HepG2 (cell line): ENCODE results near the gene C22orf39. TPM values are rescaled to one million over a fixed set of nuclear protein-coding genes. Genes with fewer than 3 reads are reported as not detected.

Experiments used
- ATAC-seq: fragments of 200-7000 bp; cut with Tn5 transposase; 3 replicates; pipeline ENCODE4 v1.9.1; 2020; ENCODE audit warnings: mild to moderate bottlenecking, moderate library complexity
- BruUV-seq: library from RNA; stranded (reverse); fragments of 400-500 nt; replicated peaks from 2 replicates; lab custom pipeline; 2021; lab: Mats Ljungman, UMichigan
- CTCF ChIA-PET: fragments of 300-600 bp; formaldehyde crosslinking; extraction: SDS; loops from one replicate; lab custom pipeline; 2021; ENCODE audit warnings: low total read pairs, inconsistent platforms, low intra/inter-chr PET ratio; lab: Yijun Ruan, JAX
- POLR2A ChIA-PET: fragments of 350-600 bp; sonication (Branson Sonifier 250); formaldehyde crosslinking; loops from one replicate; lab custom pipeline; 2020; ENCODE audit warnings: antibody characterized with exemption, inconsistent platforms; lab: Yijun Ruan, JAX
- DNase-seq: peaks from one replicate; pipeline ENCODE4 v3.0.0-alpha.2; 2015; ENCODE audit warnings: low spot score
- FAIRE-seq: peaks from 3 replicates; lab custom pipeline; 2011; peaks lifted over from hg19 to GRCh38; lab: Jason Lieb, UNC
- H2AFZ ChIP-seq: one replicate; pipeline ENCODE4 v1.6.1; 2011; ENCODE audit warnings: low read length, inconsistent platforms
- H3K27ac ChIP-seq: fragments of 300-600 bp; 3 replicates; pipeline ENCODE4 v1.8.0; 2011; ENCODE audit warnings: mixed run types, mild to moderate bottlenecking, mixed read lengths, low read length, inconsistent platforms; ENCODE audit not compliant: insufficient read depth; ENCODE audit errors: extremely low read length
- H3K27me3 ChIP-seq, 2 experiments: fragments of 200-600 bp in 1 of 2; 2 replicates in 1 of 2; 3 replicates in 1 of 2; pipeline versions ENCODE4 v1.6.0 to v1.8.0; 2011; ENCODE audit warnings: low read length in 2 of 2, mild to moderate bottlenecking in 2 of 2, moderate library complexity in 2 of 2, inconsistent platforms in 1 of 2; ENCODE audit not compliant: insufficient read depth in 2 of 2, control insufficient read depth in 1 of 2
- H3K36me3 ChIP-seq, 2 experiments: fragments of 200-600 bp in 1 of 2; replicated peaks in 1 of 2; 2 replicates in 1 of 2; 3 replicates in 1 of 2; pipeline versions ENCODE4 v1.5.1 to v1.8.0; 2011; ENCODE audit warnings: low read length in 2 of 2, inconsistent platforms in 1 of 2; ENCODE audit not compliant: insufficient read depth in 2 of 2, control insufficient read depth in 1 of 2
- H3K4me1 ChIP-seq: 2 replicates; pipeline ENCODE4 v1.5.1; 2012; ENCODE audit warnings: low read length, inconsistent platforms; ENCODE audit not compliant: insufficient read depth
- H3K4me2 ChIP-seq: 2 replicates; pipeline ENCODE4 v1.6.0; 2011; ENCODE audit warnings: low read depth, low read length, inconsistent platforms
- H3K4me3 ChIP-seq, 3 experiments: fragments of 200-600 bp in 1 of 3; sonication (generic), shearing (Covaris generic) in 1 of 3; replicated peaks in 1 of 3; 2 replicates each; pipeline ENCODE4 v1.5.1; 2011 to 2016; ENCODE audit warnings: low read length in 3 of 3, inconsistent platforms in 2 of 3, low read depth in 2 of 3, mild to moderate bottlenecking in 2 of 3, control low read depth in 1 of 3, mixed read lengths in 1 of 3; ENCODE audit not compliant: insufficient read depth in 1 of 3
- H3K79me2 ChIP-seq: one replicate; pipeline ENCODE4 v1.6.1; 2011; ENCODE audit warnings: low read length, inconsistent platforms; ENCODE audit not compliant: insufficient read depth
- H3K9ac ChIP-seq: 2 replicates; pipeline ENCODE4 v1.6.0; 2011; ENCODE audit warnings: mild to moderate bottlenecking, low read depth, low read length, inconsistent platforms; ENCODE audit not compliant: insufficient read depth
- H3K9me3 ChIP-seq: 2 replicates; pipeline ENCODE4 v1.5.1; 2012; ENCODE audit warnings: mild to moderate bottlenecking, low read length
- H4K20me1 ChIP-seq: 2 replicates; pipeline ENCODE4 v1.6.0; 2011; ENCODE audit warnings: inconsistent platforms, mild to moderate bottlenecking, low read length, moderate library complexity; ENCODE audit not compliant: insufficient read depth
- ATF7-NPFF ChIP-seq: sonication (generic); formaldehyde crosslinking; IDR thresholded peaks from 2 replicates; pipeline ENCODE4 v1.8.1; 2023; ENCODE audit warnings: mild to moderate bottlenecking, low read depth, missing genetic modification reagents, moderate library complexity
- ELF3 ChIP-seq: IDR thresholded peaks from 2 replicates; pipeline ENCODE4 v1.6.1; 2016; ENCODE audit warnings: missing genetic modification reagents, missing compliant biosample characterization
- ETV5 ChIP-seq: IDR thresholded peaks from 2 replicates; pipeline ENCODE4 v1.6.1; 2018; ENCODE audit warnings: missing biosample characterization, missing genetic modification reagents, inconsistent platforms, borderline replicate concordance
- JDP2 ChIP-seq: sonication (generic); formaldehyde crosslinking; IDR thresholded peaks from 2 replicates; pipeline ENCODE4 v1.8.1; 2022; ENCODE audit warnings: missing genetic modification reagents, borderline replicate concordance
- MAFK ChIP-seq, 2 experiments: IDR thresholded peaks in 1 of 2; conservative IDR thresholded peaks in 1 of 2; 2 replicates each; pipeline ENCODE4 v1.6.1; 2011; ENCODE audit warnings: improper control_type of control experiment in 2 of 2, low read length in 2 of 2
- SNAPC2 ChIP-seq: sonication (generic); formaldehyde crosslinking; IDR thresholded peaks from 2 replicates; pipeline ENCODE4 v1.8.1; 2022; ENCODE audit warnings: mild to moderate bottlenecking, missing genetic modification reagents
- ZBTB20 ChIP-seq: sonication (generic); formaldehyde crosslinking; IDR thresholded peaks from 2 replicates; pipeline ENCODE4 v1.8.1; 2023; ENCODE audit warnings: missing genetic modification reagents, low read depth, mild to moderate bottlenecking, borderline replicate concordance
- ZNF225 ChIP-seq: sonication (generic); formaldehyde crosslinking; IDR thresholded peaks from 2 replicates; pipeline ENCODE4 v1.4.0; 2020; ENCODE audit warnings: mild to moderate bottlenecking, missing genetic modification reagents
- ZNF652 ChIP-seq: IDR thresholded peaks from 2 replicates; pipeline ENCODE4 v1.6.1; 2016; ENCODE audit warnings: low read depth, borderline replicate concordance
- ZNF703 ChIP-seq: sonication (generic); formaldehyde crosslinking; IDR thresholded peaks from 2 replicates; pipeline ENCODE4 v1.5.1; 2020; ENCODE audit warnings: missing genetic modification reagents, mild to moderate bottlenecking, moderate library complexity, borderline replicate concordance
- WGBS: methylation state at CpG from one replicate; pipeline ENCODE4 v1.1.6; 2017; ENCODE audit warnings: low lambda C conversion rate; 5-methylcytosine and 5-hydroxymethylcytosine counted together
- in situ Hi-C: cut with HindIII; loops from 2 replicates; pipeline ENCODE4 v1.10.0; 2017; ENCODE audit warnings: low pct_unique_long_range_greater_than_20kb; ENCODE audit not compliant: extremely low pct_ligation_motif_present
- intact Hi-C: fragments of 100-400 bp; cut with micrococcal nuclease; formaldehyde crosslinking; loops from one replicate; pipeline ENCODE4 v1.10.0; 2022; ENCODE audit not compliant: unreplicated experiment
- polyA plus RNA-seq, 8 experiments: library from polyadenylated mRNA; depleted of rRNA in 3 of 8; stranded (reverse) in 7 of 8; unstranded in 1 of 8; fragments of >200 nt; fragmentation: Illumina TruSeq in 4 of 8; extraction: Trizol in 4 of 8; gene quantifications; 2 replicates each; pipeline versions ENCODE4 v1.2.1 to v1.2.3, GENCODE V29; 2011 to 2016; ENCODE audit warnings: low read depth in 4 of 8, missing spikeins in 1 of 8, mixed read lengths in 1 of 8; ENCODE audit not compliant: insufficient read depth in 1 of 8
- total RNA-seq, 5 experiments: library from RNA; depleted of rRNA; stranded (reverse); fragments of >200 nt; fragmentation: Illumina TruSeq; extraction: Trizol; gene quantifications; 2 replicates each; pipeline ENCODE4 v1.2.3, GENCODE V29; 2016; ENCODE audit warnings: low read depth in 1 of 5
- TF ChIP-seq, protein P1 (sequence below): sonication (generic); formaldehyde crosslinking; conservative IDR thresholded peaks from 2 replicates; pipeline ENCODE4 v1.8.1; 2023; ENCODE audit warnings: missing genetic modification reagents
- TF ChIP-seq, protein P2 (sequence below): sonication (generic); formaldehyde crosslinking; IDR thresholded peaks from 2 replicates; pipeline ENCODE4 v1.4.0; 2020; ENCODE audit warnings: missing genetic modification reagents
- TF ChIP-seq, protein P3 (sequence below): sonication (generic); formaldehyde crosslinking; IDR thresholded peaks from 2 replicates; pipeline ENCODE4 v1.8.1; 2022; ENCODE audit warnings: mild to moderate bottlenecking, missing genetic modification reagents

C22orf39 gene
- total and polyA plus RNA-seq, 2 of the 13 experiments (the other 11 are each of a cell fraction or from before 2014, with no cell fraction given): 23.4 to 26.4 TPM

GRCh38 chr22:19480789-19481188 lies 33.3 kb upstream of the C22orf39 start:
- H3K4me2 ChIP-seq: peak overlapping the region; percentile 80
- WGBS: 25% methylated on average over 10 of the region's 10 CpGs
- H3K9me3 ChIP-seq: no peaks in the 10 kb centered on the region
- BruUV-seq: TSS peak; percentile 67
- peak overlapping the region; percentile 97 for H3K9ac ChIP-seq
- no peak overlapping the region for H2AFZ ChIP-seq
- no peak overlapping the region for H3K27ac ChIP-seq
- ChIA-PET CTCF (no interaction called here), POLR2A (interaction anchor here (1.5 kb wide), 1 partner anchor 302 kb away, joined by 8 read pairs; the partner anchor contains the start of gene SLC25A1)
- in situ Hi-C loops: loop anchor here (5.0 to 10.0 kb wide), 2 partner anchors 64 to 147 kb away; no protein-coding TSS in a partner anchor
- H3K27me3 ChIP-seq: no peaks in the 10 kb centered on the region; a peak in 1 of 5 replicates
- ATAC-seq: no peak
- FAIRE-seq: no peak
- H4K20me1 ChIP-seq: peaks cover 13% of the 10 kb centered on the region; the same call in 1 of the 2 replicates
- H3K36me3 ChIP-seq: peaks cover 5 to 29% of the 10 kb centered on the region in 2 experiments; a peak in 4 of 5 replicates
- intact Hi-C loops: no loop called here
- H3K4me1 ChIP-seq: peaks cover 25% of the 10 kb centered on the region
- TF ChIP-seq ZNF652 (CRISPR knock-in tag) (no peak), MAFK (conservative IDR thresholded peaks at IDR 0.05 in 1 of 2, IDR thresholded peaks at IDR 0.05 in 1 of 2; ENCODE audit: low read length in 2 of 2) (no peak), ETV5 (no peak)
- peak overlapping the region; percentile 71 to 97 (median 88); a peak in 5 of 6 replicates for H3K4me3 ChIP-seq
- peaks cover 36% of the 10 kb centered on the region for H3K79me2 ChIP-seq
- no peak for DNase-seq

- H3K9me3 ChIP-seq: no peaks in the 10 kb centered on the region
- peak overlapping the region; percentile 80 for H3K4me2 ChIP-seq
- FAIRE-seq (no peak), ATAC-seq (peak; percentile 9; the same call in 2 of the 3 replicates), DNase-seq (peak; percentile 7)
- intact Hi-C loops: no loop called here
- ChIA-PET POLR2A (interaction anchor here (0.7 to 2.1 kb wide), 4 partner anchors 49 to 359 kb away, joined by 3 to 12 read pairs (median 7); partner anchors contain the start of genes ESS2, HIRA, MRPL40 and SLC25A1), CTCF (no interaction called here)
- H3K27ac ChIP-seq: peak overlapping the region; percentile 97
- 0% methylated on average over 13 of the region's 15 CpGs for WGBS
- peak overlapping the region; percentile 71 to 97 (median 88) for H3K4me3 ChIP-seq
- peaks cover 26% of the 10 kb centered on the region for H3K4me1 ChIP-seq
- H4K20me1 ChIP-seq: peaks cover 13% of the 10 kb centered on the region; the same call in 1 of the 2 replicates
- H3K27me3 ChIP-seq: no peaks in the 10 kb centered on the region; a peak in 1 of 5 replicates
- peaks cover 5 to 23% of the 10 kb centered on the region in 2 experiments; a peak in 4 of 5 replicates for H3K36me3 ChIP-seq
- H2AFZ ChIP-seq: no peak overlapping the region
- in situ Hi-C loops: loop anchor here (5.0 to 10.0 kb wide), 2 partner anchors 65 to 147 kb away; no protein-coding TSS in a partner anchor
- H3K9ac ChIP-seq: peak overlapping the region; percentile 97
- H3K79me2 ChIP-seq: peaks cover 42% of the 10 kb centered on the region
- no TSS peak for BruUV-seq
- TF ChIP-seq, protein P1, sequence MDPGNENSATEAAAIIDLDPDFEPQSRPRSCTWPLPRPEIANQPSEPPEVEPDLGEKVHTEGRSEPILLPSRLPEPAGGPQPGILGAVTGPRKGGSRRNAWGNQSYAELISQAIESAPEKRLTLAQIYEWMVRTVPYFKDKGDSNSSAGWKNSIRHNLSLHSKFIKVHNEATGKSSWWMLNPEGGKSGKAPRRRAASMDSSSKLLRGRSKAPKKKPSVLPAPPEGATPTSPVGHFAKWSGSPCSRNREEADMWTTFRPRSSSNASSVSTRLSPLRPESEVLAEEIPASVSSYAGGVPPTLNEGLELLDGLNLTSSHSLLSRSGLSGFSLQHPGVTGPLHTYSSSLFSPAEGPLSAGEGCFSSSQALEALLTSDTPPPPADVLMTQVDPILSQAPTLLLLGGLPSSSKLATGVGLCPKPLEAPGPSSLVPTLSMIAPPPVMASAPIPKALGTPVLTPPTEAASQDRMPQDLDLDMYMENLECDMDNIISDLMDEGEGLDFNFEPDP (CRISPR knock-in tag): 0 out of 2 replicates have a peak, but pooled peaks have one; percentile 85
- peak; percentile 8; the same call in 1 of the 2 replicates for TF ChIP-seq ATF7-NPFF
- TF ChIP-seq SNAPC2 (CRISPR knock-in tag): 0 out of 2 replicates have a peak, but pooled peaks have one; percentile 15
- TF ChIP-seq ZBTB20: no peak
- TF ChIP-seq, protein P2, sequence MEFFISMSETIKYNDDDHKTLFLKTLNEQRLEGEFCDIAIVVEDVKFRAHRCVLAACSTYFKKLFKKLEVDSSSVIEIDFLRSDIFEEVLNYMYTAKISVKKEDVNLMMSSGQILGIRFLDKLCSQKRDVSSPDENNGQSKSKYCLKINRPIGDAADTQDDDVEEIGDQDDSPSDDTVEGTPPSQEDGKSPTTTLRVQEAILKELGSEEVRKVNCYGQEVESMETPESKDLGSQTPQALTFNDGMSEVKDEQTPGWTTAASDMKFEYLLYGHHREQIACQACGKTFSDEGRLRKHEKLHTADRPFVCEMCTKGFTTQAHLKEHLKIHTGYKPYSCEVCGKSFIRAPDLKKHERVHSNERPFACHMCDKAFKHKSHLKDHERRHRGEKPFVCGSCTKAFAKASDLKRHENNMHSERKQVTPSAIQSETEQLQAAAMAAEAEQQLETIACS: no peak
- 0 out of 2 replicates have a peak, but pooled peaks have one; percentile 4 for TF ChIP-seq ZNF225 (CRISPR knock-in tag)
- no peak for TF ChIP-seq ZNF703 (CRISPR knock-in tag)
- TF ChIP-seq, protein P3, sequence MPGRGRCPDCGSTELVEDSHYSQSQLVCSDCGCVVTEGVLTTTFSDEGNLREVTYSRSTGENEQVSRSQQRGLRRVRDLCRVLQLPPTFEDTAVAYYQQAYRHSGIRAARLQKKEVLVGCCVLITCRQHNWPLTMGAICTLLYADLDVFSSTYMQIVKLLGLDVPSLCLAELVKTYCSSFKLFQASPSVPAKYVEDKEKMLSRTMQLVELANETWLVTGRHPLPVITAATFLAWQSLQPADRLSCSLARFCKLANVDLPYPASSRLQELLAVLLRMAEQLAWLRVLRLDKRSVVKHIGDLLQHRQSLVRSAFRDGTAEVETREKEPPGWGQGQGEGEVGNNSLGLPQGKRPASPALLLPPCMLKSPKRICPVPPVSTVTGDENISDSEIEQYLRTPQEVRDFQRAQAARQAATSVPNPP (CRISPR knock-in tag): 0 out of 2 replicates have a peak, but pooled peaks have one; percentile 10
- TF ChIP-seq JDP2 (CRISPR knock-in tag): no peak
- TF ChIP-seq ELF3 (CRISPR knock-in tag): no peak
These were observed 32.7 kb upstream of the C22orf39 start for GRCh38 chr22:19480173-19480568.
